SK-N-SH (cell line): ENCODE measurements around the gene A4GNT.

Experiments used
- EP300 ChIP-seq, 2 experiments: IDR thresholded peaks; 2 replicates each; pipeline versions ENCODE4 v1.4.0 to v1.6.1; 2012; ENCODE audit warnings: borderline replicate concordance in 1 of 2, low read depth in 1 of 2, low read length in 1 of 2
- SIN3A ChIP-seq: IDR thresholded peaks from 2 replicates; pipeline ENCODE4 v1.6.1; 2012; ENCODE audit warnings: low read depth, mild to moderate bottlenecking, low read length, moderate library complexity, borderline replicate concordance
- TAF1 ChIP-seq: IDR thresholded peaks from 2 replicates; pipeline ENCODE4 v1.6.1; 2012; ENCODE audit warnings: low read depth, mild to moderate bottlenecking, low read length, moderate library complexity, borderline replicate concordance
- TF ChIP-seq, protein P1 (sequence below): IDR thresholded peaks from 2 replicates; pipeline ENCODE4 v1.6.1; 2012; ENCODE audit warnings: mild to moderate bottlenecking, low read depth, low read length, moderate library complexity
- TF ChIP-seq, protein P2 (sequence below): fragments of 200-600 bp; sonication (generic); IDR thresholded peaks from 2 replicates; pipeline ENCODE4 v1.6.1; 2017; ENCODE audit warnings: antibody characterized with exemption, mild to moderate bottlenecking, moderate library complexity

DNA sequence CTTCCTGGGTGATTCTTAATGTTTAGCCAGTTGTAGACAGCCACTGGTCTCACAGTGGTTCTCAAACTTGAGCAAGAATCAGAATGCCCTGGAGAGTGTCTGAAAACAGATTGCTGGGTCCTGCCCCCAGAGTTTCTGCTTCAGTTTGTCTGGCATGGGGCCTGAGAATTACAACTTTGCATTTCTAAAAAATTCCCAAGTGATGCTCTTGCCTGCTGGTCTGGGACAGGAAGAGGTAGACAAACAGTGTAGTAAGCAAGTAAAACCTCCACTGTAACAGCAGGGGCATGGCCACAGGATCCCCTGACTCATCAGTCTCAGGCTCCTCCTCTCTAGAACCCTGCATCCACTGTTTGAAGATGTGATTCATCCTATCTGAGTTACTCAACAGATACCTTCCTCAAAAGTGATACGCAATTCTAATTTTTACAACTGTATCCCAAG lies 53.3 kb downstream of the A4GNT start:
- TF ChIP-seq SIN3A, result peak; percentile 54; the same call in 1 of the 2 replicates
- TF ChIP-seq, protein P1, sequence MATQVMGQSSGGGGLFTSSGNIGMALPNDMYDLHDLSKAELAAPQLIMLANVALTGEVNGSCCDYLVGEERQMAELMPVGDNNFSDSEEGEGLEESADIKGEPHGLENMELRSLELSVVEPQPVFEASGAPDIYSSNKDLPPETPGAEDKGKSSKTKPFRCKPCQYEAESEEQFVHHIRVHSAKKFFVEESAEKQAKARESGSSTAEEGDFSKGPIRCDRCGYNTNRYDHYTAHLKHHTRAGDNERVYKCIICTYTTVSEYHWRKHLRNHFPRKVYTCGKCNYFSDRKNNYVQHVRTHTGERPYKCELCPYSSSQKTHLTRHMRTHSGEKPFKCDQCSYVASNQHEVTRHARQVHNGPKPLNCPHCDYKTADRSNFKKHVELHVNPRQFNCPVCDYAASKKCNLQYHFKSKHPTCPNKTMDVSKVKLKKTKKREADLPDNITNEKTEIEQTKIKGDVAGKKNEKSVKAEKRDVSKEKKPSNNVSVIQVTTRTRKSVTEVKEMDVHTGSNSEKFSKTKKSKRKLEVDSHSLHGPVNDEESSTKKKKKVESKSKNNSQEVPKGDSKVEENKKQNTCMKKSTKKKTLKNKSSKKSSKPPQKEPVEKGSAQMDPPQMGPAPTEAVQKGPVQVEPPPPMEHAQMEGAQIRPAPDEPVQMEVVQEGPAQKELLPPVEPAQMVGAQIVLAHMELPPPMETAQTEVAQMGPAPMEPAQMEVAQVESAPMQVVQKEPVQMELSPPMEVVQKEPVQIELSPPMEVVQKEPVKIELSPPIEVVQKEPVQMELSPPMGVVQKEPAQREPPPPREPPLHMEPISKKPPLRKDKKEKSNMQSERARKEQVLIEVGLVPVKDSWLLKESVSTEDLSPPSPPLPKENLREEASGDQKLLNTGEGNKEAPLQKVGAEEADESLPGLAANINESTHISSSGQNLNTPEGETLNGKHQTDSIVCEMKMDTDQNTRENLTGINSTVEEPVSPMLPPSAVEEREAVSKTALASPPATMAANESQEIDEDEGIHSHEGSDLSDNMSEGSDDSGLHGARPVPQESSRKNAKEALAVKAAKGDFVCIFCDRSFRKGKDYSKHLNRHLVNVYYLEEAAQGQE, result no peak
- no peak; a peak in 1 of 4 replicates for TF ChIP-seq EP300 (IDR thresholded peaks at IDR 0.05; ENCODE audit: borderline replicate concordance in 1 of 2, low read depth in 1 of 2, low read length in 1 of 2)
- no peak for TF ChIP-seq TAF1
- TF ChIP-seq, protein P2, sequence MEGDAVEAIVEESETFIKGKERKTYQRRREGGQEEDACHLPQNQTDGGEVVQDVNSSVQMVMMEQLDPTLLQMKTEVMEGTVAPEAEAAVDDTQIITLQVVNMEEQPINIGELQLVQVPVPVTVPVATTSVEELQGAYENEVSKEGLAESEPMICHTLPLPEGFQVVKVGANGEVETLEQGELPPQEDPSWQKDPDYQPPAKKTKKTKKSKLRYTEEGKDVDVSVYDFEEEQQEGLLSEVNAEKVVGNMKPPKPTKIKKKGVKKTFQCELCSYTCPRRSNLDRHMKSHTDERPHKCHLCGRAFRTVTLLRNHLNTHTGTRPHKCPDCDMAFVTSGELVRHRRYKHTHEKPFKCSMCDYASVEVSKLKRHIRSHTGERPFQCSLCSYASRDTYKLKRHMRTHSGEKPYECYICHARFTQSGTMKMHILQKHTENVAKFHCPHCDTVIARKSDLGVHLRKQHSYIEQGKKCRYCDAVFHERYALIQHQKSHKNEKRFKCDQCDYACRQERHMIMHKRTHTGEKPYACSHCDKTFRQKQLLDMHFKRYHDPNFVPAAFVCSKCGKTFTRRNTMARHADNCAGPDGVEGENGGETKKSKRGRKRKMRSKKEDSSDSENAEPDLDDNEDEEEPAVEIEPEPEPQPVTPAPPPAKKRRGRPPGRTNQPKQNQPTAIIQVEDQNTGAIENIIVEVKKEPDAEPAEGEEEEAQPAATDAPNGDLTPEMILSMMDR, result no peak
